Measurements from ENCODE around the gene KLHDC10.

The KLHDC10 gene

GRCh38 chr7:130131964-130132875 is 61.9 kb downstream of the KLHDC10 start:
- no peaks in the 10 kb centered on the region for H3K79me2 ChIP-seq (ENCODE audit: control insufficient read depth, low read length)
- no peaks in the 10 kb centered on the region for H3K4me1 ChIP-seq (ENCODE audit: control insufficient read depth, low read length)
- no peak overlapping the region for H3K4me3 ChIP-seq (ENCODE audit: low read length)
- H3K27me3 ChIP-seq (ENCODE audit: control insufficient read depth, low read length): no peaks in the 10 kb centered on the region
- no peak overlapping the region for H3K27ac ChIP-seq (ENCODE audit: low read depth, low read length)
- no peak for TF ChIP-seq CTCF (IDR thresholded peaks at IDR 0.05; ENCODE audit: low read depth, low read length, poor library complexity, severe bottlenecking)
- TF ChIP-seq EZH2phosphoT487 (IDR thresholded peaks at IDR 0.05; ENCODE audit: borderline replicate concordance, low read length): no peak
- no peaks in the 10 kb centered on the region for H3K9me2 ChIP-seq (replicated peaks; ENCODE audit: control insufficient read depth, low read length)
- H3F3A ChIP-seq (ENCODE audit: control insufficient read depth, insufficient read depth): no peaks in the 10 kb centered on the region
- H3K36me3 ChIP-seq (ENCODE audit: control insufficient read depth, low read length): peaks cover 41% of the 10 kb centered on the region
- H3K9me3 ChIP-seq (ENCODE audit: control insufficient read depth, insufficient read depth, low read length): no peaks in the 10 kb centered on the region
- H3K4me2 ChIP-seq (ENCODE audit: low read length): no peak overlapping the region
- no peaks in the 10 kb centered on the region for H4K20me1 ChIP-seq (ENCODE audit: control insufficient read depth, insufficient read depth, low read depth, low read length)

- TF ChIP-seq EZH2phosphoT487 (IDR thresholded peaks at IDR 0.05; ENCODE audit: borderline replicate concordance, low read length) (no peak), CTCF (IDR thresholded peaks at IDR 0.05; ENCODE audit: low read depth, low read length, poor library complexity, severe bottlenecking) (no peak)
- peaks cover 37% of the 10 kb centered on the region for H3K36me3 ChIP-seq (ENCODE audit: control insufficient read depth, low read length)
- no peaks in the 10 kb centered on the region for H4K20me1 ChIP-seq (ENCODE audit: control insufficient read depth, insufficient read depth, low read depth, low read length)
- H3K4me1 ChIP-seq (ENCODE audit: control insufficient read depth, low read length): no peaks in the 10 kb centered on the region
- H3K4me2 ChIP-seq (ENCODE audit: low read length): no peak overlapping the region
- H3K27ac ChIP-seq (ENCODE audit: low read depth, low read length): no peak overlapping the region
- no peaks in the 10 kb centered on the region for H3K9me3 ChIP-seq (ENCODE audit: control insufficient read depth, insufficient read depth, low read length)
- no peaks in the 10 kb centered on the region for H3K79me2 ChIP-seq (ENCODE audit: control insufficient read depth, low read length)
- no peaks in the 10 kb centered on the region for H3F3A ChIP-seq (ENCODE audit: control insufficient read depth, insufficient read depth)
- H3K9me2 ChIP-seq (replicated peaks; ENCODE audit: control insufficient read depth, low read length): no peaks in the 10 kb centered on the region
- H3K27me3 ChIP-seq (ENCODE audit: control insufficient read depth, low read length): no peaks in the 10 kb centered on the region
- no peak overlapping the region for H3K4me3 ChIP-seq (ENCODE audit: low read length)
Measured at GRCh38 chr7:130133029-130133782, 62.9 kb downstream of the KLHDC10 start.

- Histone ChIP-seq H3K36me3 (ENCODE audit: control insufficient read depth, low read length) (peaks cover 31% of the 10 kb centered on the region), H3K9me3 (ENCODE audit: control insufficient read depth, insufficient read depth, low read length) (no peaks in the 10 kb centered on the region), H3K27me3 (ENCODE audit: control insufficient read depth, low read length) (no peaks in the 10 kb centered on the region), H3K27ac (ENCODE audit: low read depth, low read length) (no peak overlapping the region), H4K20me1 (ENCODE audit: control insufficient read depth, insufficient read depth, low read depth, low read length) (no peaks in the 10 kb centered on the region), H3K9me2 (replicated peaks; ENCODE audit: control insufficient read depth, low read length) (no peaks in the 10 kb centered on the region), H3K4me1 (ENCODE audit: control insufficient read depth, low read length) (no peaks in the 10 kb centered on the region), H3F3A (ENCODE audit: control insufficient read depth, insufficient read depth) (peaks cover 3% of the 10 kb centered on the region; the same call in 1 of the 2 replicates), H3K79me2 (ENCODE audit: control insufficient read depth, low read length) (no peaks in the 10 kb centered on the region), H3K4me3 (ENCODE audit: low read length) (no peak overlapping the region), H3K4me2 (ENCODE audit: low read length) (no peak overlapping the region)
- TF ChIP-seq CTCF (IDR thresholded peaks at IDR 0.05; ENCODE audit: low read depth, low read length, poor library complexity, severe bottlenecking) (no peak), EZH2phosphoT487 (IDR thresholded peaks at IDR 0.05; ENCODE audit: borderline replicate concordance, low read length) (no peak)
Measured at GRCh38 chr7:130134106-130134636, 63.8 kb downstream of the KLHDC10 start.
